Breast epithelium (tissue), 4 donors: ENCODE measurements around the gene FES. TPM values are rescaled to one million over a fixed set of nuclear protein-coding genes. Genes with fewer than 3 reads are reported as not detected.
"Not testable (repeated sequence)": the region's sequence is repeated elsewhere in the genome, so short reads cannot be mapped to it uniquely, and the experiment has no call there.

Experiments
- DNase-seq, 2 donors: peaks; one replicate each; pipeline ENCODE4 v3.0.0-alpha.2; 2019; ENCODE audit warnings: low spot score in 2 of 2
- H3K27ac ChIP-seq, 2 donors: fragments of 200-600 bp; sonication (generic) in 1 of 2; one replicate each; pipeline ENCODE4 v1.5.1; 2016 to 2019; ENCODE audit warnings: mild to moderate bottlenecking in 1 of 2
- H3K27me3 ChIP-seq, 2 donors: fragments of 200-600 bp; sonication (generic) in 1 of 2; one replicate each; pipeline versions ENCODE4 v1.5.1 to v1.6.0; 2017 to 2019; ENCODE audit warnings: control low read depth in 1 of 2, mild to moderate bottlenecking in 1 of 2
- H3K36me3 ChIP-seq: fragments of 200-600 bp; one replicate; pipeline ENCODE4 v1.5.1; 2019
- H3K4me1 ChIP-seq, 2 donors: fragments of 200-600 bp; sonication (generic); one replicate each; pipeline ENCODE4 v1.5.1; 2016 to 2019; ENCODE audit warnings: control low read depth in 1 of 2
- H3K4me3 ChIP-seq, 3 donors: fragments of 200-600 bp; sonication (generic); 1 replicate in 2 of 3; 2 replicates in 1 of 3; pipeline ENCODE4 v1.5.1; 2016 to 2019; ENCODE audit warnings: mild to moderate bottlenecking in 3 of 3, moderate library complexity in 2 of 3
- H3K9me3 ChIP-seq, 2 donors: fragments of 200-600 bp; sonication (generic) in 1 of 2; one replicate each; pipeline ENCODE4 v1.5.1; 2016 to 2019; ENCODE audit warnings: control low read depth in 1 of 2
- POLR2A ChIP-seq: fragments of 450-650 bp; IDR thresholded peaks from one replicate; pipeline ENCODE4 v1.6.1; 2016; ENCODE audit warnings: antibody characterized with exemption, mild to moderate bottlenecking, moderate library complexity
- POLR2AphosphoS5 ChIP-seq, 3 donors: sonication (generic); formaldehyde crosslinking; IDR thresholded peaks; one replicate each; pipeline ENCODE4 v1.6.1; 2017; ENCODE audit warnings: antibody characterized with exemption in 3 of 3
- intact Hi-C: fragments of 100-400 bp; cut with DNase I; formaldehyde crosslinking; loops from one replicate; pipeline ENCODE4 v1.15.1; 2023; ENCODE audit warnings: low total_unique reads
- total RNA-seq, 3 donors: library from RNA; depleted of rRNA; stranded (reverse); fragments of >200 nt; gene quantifications; one replicate each; pipeline ENCODE4 v1.1.0, GENCODE V29; 2016
- TF ChIP-seq, protein P1 (sequence below), 3 donors: fragments of 450-650 bp; IDR thresholded peaks; one replicate each; pipeline ENCODE4 v1.5.1; 2016 to 2017; ENCODE audit warnings: antibody characterized with exemption in 3 of 3, mild to moderate bottlenecking in 3 of 3, moderate library complexity in 3 of 3

Gene FES
- total RNA-seq, 3 donors from 2014 or later, result 41.4 to 54.7 (median 42.3) TPM

GRCh38 chr15:90873488-90873997 is 10.8 kb upstream of the FES start:
- no peaks in the 10 kb centered on the region for H3K9me3 ChIP-seq
- H3K27me3 ChIP-seq, result no peaks in the 10 kb centered on the region
- intact Hi-C loops, result no loop called here
- H3K36me3 ChIP-seq, result peaks cover 6% of the 10 kb centered on the region
- H3K4me1 ChIP-seq, result peaks cover 4 to 31% of the 10 kb centered on the region in 2 donors
- TF ChIP-seq, protein P1, sequence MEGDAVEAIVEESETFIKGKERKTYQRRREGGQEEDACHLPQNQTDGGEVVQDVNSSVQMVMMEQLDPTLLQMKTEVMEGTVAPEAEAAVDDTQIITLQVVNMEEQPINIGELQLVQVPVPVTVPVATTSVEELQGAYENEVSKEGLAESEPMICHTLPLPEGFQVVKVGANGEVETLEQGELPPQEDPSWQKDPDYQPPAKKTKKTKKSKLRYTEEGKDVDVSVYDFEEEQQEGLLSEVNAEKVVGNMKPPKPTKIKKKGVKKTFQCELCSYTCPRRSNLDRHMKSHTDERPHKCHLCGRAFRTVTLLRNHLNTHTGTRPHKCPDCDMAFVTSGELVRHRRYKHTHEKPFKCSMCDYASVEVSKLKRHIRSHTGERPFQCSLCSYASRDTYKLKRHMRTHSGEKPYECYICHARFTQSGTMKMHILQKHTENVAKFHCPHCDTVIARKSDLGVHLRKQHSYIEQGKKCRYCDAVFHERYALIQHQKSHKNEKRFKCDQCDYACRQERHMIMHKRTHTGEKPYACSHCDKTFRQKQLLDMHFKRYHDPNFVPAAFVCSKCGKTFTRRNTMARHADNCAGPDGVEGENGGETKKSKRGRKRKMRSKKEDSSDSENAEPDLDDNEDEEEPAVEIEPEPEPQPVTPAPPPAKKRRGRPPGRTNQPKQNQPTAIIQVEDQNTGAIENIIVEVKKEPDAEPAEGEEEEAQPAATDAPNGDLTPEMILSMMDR (IDR thresholded peaks at IDR 0.05), result no peak
- TF ChIP-seq POLR2A (no peak), POLR2AphosphoS5 (IDR thresholded peaks at IDR 0.05) (no peak)
- DNase-seq, result no peak
- peak overlapping the region in 2 of 3 donors; percentile 92 to 97 for H3K4me3 ChIP-seq
- H3K27ac ChIP-seq, result peak overlapping the region; percentile 60 to 90

DNA sequence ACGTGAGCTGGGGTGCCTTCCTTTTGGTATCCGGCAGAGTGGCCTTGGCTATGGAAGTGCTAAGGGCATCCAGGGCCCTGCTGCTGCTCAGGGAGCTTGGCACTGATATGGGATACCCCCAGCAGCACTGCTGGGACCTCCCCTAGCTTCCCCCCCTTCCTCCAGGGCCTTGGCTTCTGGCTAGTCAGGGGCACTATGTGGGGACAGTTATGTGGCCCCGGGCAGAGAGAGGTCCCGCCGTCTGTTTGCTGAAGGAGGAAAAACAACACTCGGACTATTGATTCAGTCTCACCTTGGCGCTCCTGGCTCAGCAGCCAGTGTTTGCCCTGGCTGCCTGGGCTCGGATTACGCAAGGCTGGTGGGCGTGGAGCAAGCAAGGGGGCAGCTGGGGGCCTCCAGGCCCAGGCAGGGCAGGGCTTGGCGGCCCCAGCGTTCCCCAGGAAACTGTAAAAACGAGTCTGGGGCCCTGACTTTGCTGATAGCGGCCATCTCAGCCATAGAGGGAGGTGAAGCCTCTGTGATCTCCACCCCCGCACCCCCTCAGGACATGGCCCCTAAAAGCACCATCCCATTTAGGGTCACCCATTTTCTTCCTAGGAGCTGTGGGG is 10.2 kb upstream of the FES start:
- intact Hi-C loops, result no loop called here
- Histone ChIP-seq H3K36me3 (peaks cover 6% of the 10 kb centered on the region), H3K27ac (peak overlapping the region; percentile 60), H3K4me3 (peak overlapping the region in 2 of 3 donors; percentile 92 to 97), H3K9me3 (no peaks in the 10 kb centered on the region), H3K27me3 (no peaks in the 10 kb centered on the region), H3K4me1 (peaks cover 4 to 31% of the 10 kb centered on the region in 2 donors)
- TF ChIP-seq POLR2AphosphoS5 (IDR thresholded peaks at IDR 0.05) (no peak), POLR2A (no peak)
- TF ChIP-seq, protein P1 (IDR thresholded peaks at IDR 0.05), result no peak
- DNase-seq, result no peak

DNA sequence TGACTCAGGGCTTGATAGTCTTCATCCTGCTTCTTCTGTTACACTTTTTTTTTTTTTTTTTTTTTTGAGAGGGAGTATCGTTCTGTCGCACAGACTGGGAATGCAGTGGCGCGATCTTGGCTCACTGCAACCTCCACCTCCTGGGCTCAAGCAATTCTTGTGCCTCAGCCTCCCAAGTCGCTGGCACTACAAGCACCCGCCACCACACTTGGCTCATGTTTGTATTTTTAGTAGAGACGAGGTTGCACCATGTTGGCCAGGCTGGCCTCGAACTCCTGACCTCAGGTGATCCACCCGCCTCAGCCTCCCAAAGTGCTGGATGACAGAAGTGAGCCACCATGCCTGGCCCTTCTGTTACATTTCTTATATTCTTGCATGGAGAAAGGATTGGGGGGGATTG is 9.3 kb upstream of the FES start:
- H3K4me3 ChIP-seq, H3K27me3 ChIP-seq, H3K27ac ChIP-seq, H3K9me3 ChIP-seq, H3K36me3 ChIP-seq, intact Hi-C loops, DNase-seq: not testable (repeated sequence)
- peaks cover 4 to 31% of the 10 kb centered on the region in 2 donors for H3K4me1 ChIP-seq

DNA sequence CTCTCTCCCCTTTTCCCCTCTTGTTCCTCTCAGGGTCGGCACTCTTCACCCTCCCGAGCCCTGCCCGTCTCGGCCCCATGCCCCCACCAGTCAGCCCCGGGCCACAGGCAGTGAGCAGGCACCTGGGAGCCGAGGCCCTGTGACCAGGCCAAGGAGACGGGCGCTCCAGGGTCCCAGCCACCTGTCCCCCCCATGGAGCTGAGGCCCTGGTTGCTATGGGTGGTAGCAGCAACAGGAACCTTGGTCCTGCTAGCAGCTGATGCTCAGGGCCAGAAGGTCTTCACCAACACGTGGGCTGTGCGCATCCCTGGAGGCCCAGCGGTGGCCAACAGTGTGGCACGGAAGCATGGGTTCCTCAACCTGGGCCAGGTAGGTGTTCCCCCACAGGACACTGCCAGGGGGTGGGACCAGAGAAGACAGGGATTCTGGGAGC is 8.7 kb upstream of the FES start:
- Histone ChIP-seq H3K36me3 (peaks cover 11% of the 10 kb centered on the region), H3K27me3 (no peaks in the 10 kb centered on the region), H3K9me3 (no peaks in the 10 kb centered on the region), H3K4me3 (no peak overlapping the region), H3K4me1 (peaks cover 4 to 27% of the 10 kb centered on the region in 2 donors), H3K27ac (no peak overlapping the region)
- no peak for DNase-seq
- TF ChIP-seq POLR2A (no peak), POLR2AphosphoS5 (IDR thresholded peaks at IDR 0.05) (no peak)
- TF ChIP-seq, protein P1 (IDR thresholded peaks at IDR 0.05), result no peak
- intact Hi-C loops, result no loop called here

DNA sequence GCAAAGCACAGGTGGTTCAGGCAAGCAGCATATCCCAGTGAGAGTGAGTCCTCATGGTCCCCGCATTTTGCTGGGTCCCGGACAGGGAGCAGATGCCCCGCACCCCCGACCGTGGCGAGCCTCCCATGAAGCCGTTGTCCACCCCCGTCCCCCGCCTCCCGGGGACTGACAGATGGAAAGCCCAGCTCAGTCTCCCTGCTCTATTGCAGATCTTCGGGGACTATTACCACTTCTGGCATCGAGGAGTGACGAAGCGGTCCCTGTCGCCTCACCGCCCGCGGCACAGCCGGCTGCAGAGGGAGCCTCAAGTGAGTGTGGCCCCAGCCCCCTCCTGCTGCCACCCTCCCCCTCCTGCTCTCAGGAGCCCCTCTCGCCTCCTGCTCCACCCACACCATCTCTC is 8.3 kb upstream of the FES start:
- TF ChIP-seq, protein P1 (IDR thresholded peaks at IDR 0.05), result no peak
- TF ChIP-seq POLR2A, result no peak
- no peak for TF ChIP-seq POLR2AphosphoS5 (IDR thresholded peaks at IDR 0.05)
- Histone ChIP-seq H3K27me3 (no peaks in the 10 kb centered on the region), H3K9me3 (no peaks in the 10 kb centered on the region), H3K36me3 (peaks cover 11% of the 10 kb centered on the region), H3K4me3 (no peak overlapping the region), H3K27ac (no peak overlapping the region), H3K4me1 (peaks cover 4 to 24% of the 10 kb centered on the region in 2 donors)
- DNase-seq, result no peak
- intact Hi-C loops, result no loop called here
